Smooth muscle cell (in vitro differentiated cells): ENCODE results near the gene GAS2. TPM values are rescaled to one million over a fixed set of nuclear protein-coding genes. Genes with fewer than 3 reads are reported as not detected.
"Not testable (repeated sequence)": the region's sequence is repeated elsewhere in the genome, so short reads cannot be mapped to it uniquely, and the experiment has no call there.

ENCODE experiments used
- DNase-seq: peaks from one replicate; lab custom pipeline; 2025; ENCODE audit not compliant: unreplicated experiment; lab: John Stamatoyannopoulos, UW
- H2AFZ ChIP-seq: fragments of 200-600 bp; sonication (generic); 2 replicates; pipeline ENCODE4 v1.6.0; 2016; ENCODE audit warnings: antibody characterized with exemption, low read depth, mild to moderate bottlenecking
- H3F3A ChIP-seq: fragments of 200-600 bp; sonication (generic); 2 replicates; pipeline ENCODE4 v1.6.0; 2017; ENCODE audit warnings: antibody characterized with exemption, low read depth
- H3K27ac ChIP-seq: fragments of 200-600 bp; sonication (generic); 2 replicates; pipeline ENCODE4 v1.5.1; 2016; ENCODE audit warnings: low read depth, mild to moderate bottlenecking
- H3K27me3 ChIP-seq: fragments of 200-600 bp; sonication (generic); 2 replicates; pipeline ENCODE4 v1.6.1; 2016; ENCODE audit warnings: low read depth, mild to moderate bottlenecking
- H3K36me3 ChIP-seq: fragments of 200-600 bp; sonication (generic); 2 replicates; pipeline ENCODE4 v1.5.1; 2016; ENCODE audit warnings: low read depth
- H3K4me1 ChIP-seq: fragments of 200-600 bp; sonication (generic); 2 replicates; pipeline ENCODE4 v1.5.1; 2016; ENCODE audit warnings: low read depth
- H3K4me2 ChIP-seq: fragments of 200-600 bp; sonication (generic); 2 replicates; pipeline ENCODE4 v1.6.0; 2016; ENCODE audit warnings: mild to moderate bottlenecking
- H3K4me3 ChIP-seq: fragments of 200-600 bp; sonication (generic); 2 replicates; pipeline ENCODE4 v1.5.1; 2016; ENCODE audit warnings: mild to moderate bottlenecking
- H3K79me2 ChIP-seq: fragments of 200-600 bp; sonication (generic); 2 replicates; pipeline ENCODE4 v1.6.0; 2016; ENCODE audit warnings: low read depth, mild to moderate bottlenecking
- H3K9ac ChIP-seq: fragments of 200-600 bp; sonication (generic); 2 replicates; pipeline ENCODE4 v1.6.0; 2016; ENCODE audit warnings: low read depth
- H3K9me3 ChIP-seq: fragments of 200-600 bp; sonication (generic); replicated peaks from 2 replicates; pipeline ENCODE4 v1.5.1; 2016; ENCODE audit warnings: low read depth
- H4K20me1 ChIP-seq: fragments of 200-600 bp; sonication (generic); 2 replicates; pipeline ENCODE4 v1.6.0; 2016; ENCODE audit warnings: low read depth
- CTCF ChIP-seq: fragments of 200-600 bp; sonication (generic); IDR thresholded peaks from 2 replicates; pipeline ENCODE4 v1.5.1; 2017; ENCODE audit warnings: borderline replicate concordance, mild to moderate bottlenecking, antibody characterized with exemption; ENCODE audit not compliant: insufficient read depth, poor library complexity, severe bottlenecking
- WGBS: methylation state at CpG from one replicate; pipeline ENCODE4 v1.1.7; 2016; ENCODE audit warnings: low lambda C conversion rate; 5-methylcytosine and 5-hydroxymethylcytosine counted together
- polyA plus RNA-seq: library from polyadenylated mRNA; unstranded; fragments of >200 nt; fragmentation: Nextera tagmentation; extraction: Ambion mirVana; gene quantifications from 2 replicates; pipeline ENCODE4 v1.2.1, GENCODE V29; 2016
- total RNA-seq: library from RNA; depleted of rRNA; stranded (reverse); fragments of >200 nt; gene quantifications from 2 replicates; pipeline ENCODE4 v1.2.3, GENCODE V29; 2014

GAS2 gene
- total and polyA plus RNA-seq, 2 experiments from 2014 or later = 0.31 to 1.3 TPM

GRCh38 chr11:22640862-22641261, 25.5 kb upstream of the GAS2 start:
- Histone ChIP-seq H3K36me3 (no peaks in the 10 kb centered on the region), H4K20me1 (no peaks in the 10 kb centered on the region), H3K79me2 (no peaks in the 10 kb centered on the region), H3K4me1 (peaks cover 12% of the 10 kb centered on the region), H3K27me3 (no peaks in the 10 kb centered on the region), H3K4me3 (no peak overlapping the region), H2AFZ (no peak overlapping the region), H3K9ac (no peak overlapping the region), H3K27ac (no peak overlapping the region), H3F3A (no peaks in the 10 kb centered on the region), H3K9me3 (no peaks in the 10 kb centered on the region), H3K4me2 (no peak overlapping the region)
- DNase-seq = no peak
- 56% methylated on average over 2 of the region's 2 CpGs for WGBS
- no peak for TF ChIP-seq CTCF

- H3K4me2 ChIP-seq = no peak overlapping the region
- no peak for DNase-seq
- no peak overlapping the region for H3K9ac ChIP-seq
- no peaks in the 10 kb centered on the region for H3K36me3 ChIP-seq
- no peak overlapping the region for H2AFZ ChIP-seq
- no peaks in the 10 kb centered on the region for H3F3A ChIP-seq
- no peaks in the 10 kb centered on the region for H3K9me3 ChIP-seq
- H3K27ac ChIP-seq = no peak overlapping the region
- H3K4me1 ChIP-seq = peaks cover 9% of the 10 kb centered on the region
- TF ChIP-seq CTCF = no peak
- no peaks in the 10 kb centered on the region for H4K20me1 ChIP-seq
- H3K79me2 ChIP-seq = no peaks in the 10 kb centered on the region
- H3K4me3 ChIP-seq = no peak overlapping the region
- no peaks in the 10 kb centered on the region for H3K27me3 ChIP-seq
These were observed 24.9 kb upstream of the GAS2 start for GRCh38 chr11:22641559-22641958.

DNA sequence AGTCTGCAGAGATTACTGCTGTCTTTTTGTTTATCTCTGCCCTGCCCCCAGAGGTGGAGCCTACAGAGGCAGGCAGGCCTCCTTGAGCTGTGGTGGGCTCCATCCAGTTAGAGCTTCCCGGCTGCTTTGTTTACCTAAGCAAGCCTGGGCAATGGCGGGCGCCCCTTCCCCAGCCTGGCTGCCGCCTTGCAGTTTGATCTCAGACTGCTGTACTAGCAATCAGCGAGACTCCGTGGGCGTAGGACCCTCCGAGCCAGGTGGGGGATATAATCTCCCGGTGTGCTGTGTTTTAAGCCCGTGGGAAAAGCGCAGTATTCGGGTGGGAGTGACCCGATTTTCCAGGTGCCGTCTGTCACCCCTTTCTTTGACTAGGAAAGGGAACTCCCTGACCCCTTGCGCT, 14.1 kb upstream of the GAS2 start:
- not testable (repeated sequence) for H3K4me3 ChIP-seq, H3K9ac ChIP-seq, H3K4me1 ChIP-seq, H3K27me3 ChIP-seq, H2AFZ ChIP-seq, H3K36me3 ChIP-seq, DNase-seq, H3K27ac ChIP-seq, H3K9me3 ChIP-seq, H4K20me1 ChIP-seq, H3K4me2 ChIP-seq, H3F3A ChIP-seq, H3K79me2 ChIP-seq
- 90% methylated on average over 15 of the region's 15 CpGs for WGBS

DNA sequence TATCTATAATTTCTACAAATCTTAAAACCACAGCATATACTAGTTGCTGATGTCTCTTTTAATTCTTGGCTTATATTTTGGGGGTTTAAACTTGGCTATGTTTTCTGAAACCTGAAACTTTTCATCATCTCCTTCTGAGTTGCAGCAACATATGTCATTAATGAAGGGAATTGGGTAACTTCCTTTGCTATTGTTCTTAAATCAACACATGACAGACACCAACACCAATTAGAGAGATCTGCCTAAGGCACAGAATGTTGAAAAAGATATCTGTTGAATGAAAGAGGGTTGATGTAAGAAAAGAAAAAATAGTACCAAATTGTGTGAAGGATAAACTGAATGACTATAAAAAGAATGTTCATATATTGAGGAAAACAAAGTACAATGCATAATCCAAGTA, 10.3 kb upstream of the GAS2 start:
- no peak overlapping the region for H3K4me2 ChIP-seq
- no peaks in the 10 kb centered on the region for H3F3A ChIP-seq
- H3K36me3 ChIP-seq = no peaks in the 10 kb centered on the region
- H3K9ac ChIP-seq = no peak overlapping the region
- no peak for DNase-seq
- TF ChIP-seq CTCF = no peak
- no peak overlapping the region for H2AFZ ChIP-seq
- H3K79me2 ChIP-seq = no peaks in the 10 kb centered on the region
- no peaks in the 10 kb centered on the region for H3K27me3 ChIP-seq
- no peak overlapping the region for H3K4me3 ChIP-seq
- no peak overlapping the region for H3K27ac ChIP-seq
- no peaks in the 10 kb centered on the region for H4K20me1 ChIP-seq
- H3K4me1 ChIP-seq = peaks cover 6% of the 10 kb centered on the region
- no peaks in the 10 kb centered on the region for H3K9me3 ChIP-seq
